Psoas muscle (tissue), 8 donors: Measurements from ENCODE around the gene HSPA12A. TPM values are rescaled to one million over a fixed set of nuclear protein-coding genes. Genes with fewer than 3 reads are reported as not detected.

Experiments
- ATAC-seq, 4 donors: fragments of 200-7000 bp; cut with Tn5 transposase; one replicate each; pipeline ENCODE4 v1.9.1; 2020; ENCODE audit warnings: moderate library complexity in 3 of 4, mild to moderate bottlenecking in 2 of 4
- DNase-seq, 2 donors: peaks; one replicate each; pipeline ENCODE4 v3.0.0-alpha.2; 2020
- H3K27ac ChIP-seq: fragments of 200-600 bp; one replicate; pipeline ENCODE4 v1.8.0; 2022
- H3K27me3 ChIP-seq, 3 donors: fragments of 200-600 bp in 1 of 3; one replicate each; pipeline versions ENCODE4 v1.6.1 to v1.8.0; 2013 to 2022; ENCODE audit warnings: low read length in 2 of 3, mild to moderate bottlenecking in 2 of 3, moderate library complexity in 1 of 3; ENCODE audit not compliant: insufficient read depth in 3 of 3
- H3K36me3 ChIP-seq, 2 donors: fragments of 200-600 bp in 1 of 2; one replicate each; pipeline versions ENCODE4 v1.6.1 to v1.8.0; 2013 to 2022; ENCODE audit warnings: low read depth in 1 of 2, mild to moderate bottlenecking in 1 of 2, moderate library complexity in 1 of 2; ENCODE audit not compliant: insufficient read depth in 1 of 2
- H3K4me1 ChIP-seq: fragments of 200-600 bp; one replicate; pipeline ENCODE4 v1.8.0; 2022
- H3K4me3 ChIP-seq: fragments of 200-600 bp; one replicate; pipeline ENCODE4 v1.8.0; 2022; ENCODE audit warnings: mild to moderate bottlenecking
- H3K9me3 ChIP-seq: fragments of 200-600 bp; one replicate; pipeline ENCODE4 v1.8.0; 2022
- WGBS, 3 donors: extraction: QIAGEN DNeasy Blood & Tissue Kit; methylation state at CpG; one replicate each; pipeline versions ENCODE4 v1.1.6 to v1.1.7; 2013; 5-methylcytosine and 5-hydroxymethylcytosine counted together
- intact Hi-C, 2 donors: fragments of 100-400 bp; cut with DNase I; formaldehyde crosslinking; loops; one replicate each; pipeline versions ENCODE4 v1.11.0 to v1.14.2; 2022
- polyA plus RNA-seq, 3 donors: library from polyadenylated mRNA; stranded (reverse); fragments of 200-250 nt; gene quantifications; one replicate each; pipeline ENCODE4 v1.2.3, GENCODE V29; 2013
- total RNA-seq, 4 donors: library from RNA; stranded (reverse); fragmentation: NEBNext Ultra II Directional in 2 of 4; extraction: Animal tissue kit (Norgen Biotek cat#: 25700) in 2 of 4; gene quantifications; one replicate each; pipeline versions ENCODE4 v1.2.1 to v1.2.4, GENCODE V29; 2021 to 2023
- TF ChIP-seq, protein P1 (sequence below): fragments of 200-600 bp; IDR thresholded peaks from one replicate; pipeline ENCODE4 v1.8.0; 2022; ENCODE audit warnings: antibody characterized with exemption
- donor health status: healthy with polysubstance abuse.
- donor health status: DM: no; HTN: no; CAD: no; lungs with moderate emphysema.
- donor health status: Bipolar disorder and iron deficiency.
- donor health status: healthy.
- donor health status: DM: yes; HTN: yes; CAD: no.
- donor health status: DM: no; HTN: no; CAD: no.
- donor health status: DM: no; HTN: no; CAD: no.
- donor health status: DM: yes; HTN: yes; CAD: no.

HSPA12A gene
- total and polyA plus RNA-seq, 7 donors, result 2.6 to 11.4 (median 7.0) TPM

DNA sequence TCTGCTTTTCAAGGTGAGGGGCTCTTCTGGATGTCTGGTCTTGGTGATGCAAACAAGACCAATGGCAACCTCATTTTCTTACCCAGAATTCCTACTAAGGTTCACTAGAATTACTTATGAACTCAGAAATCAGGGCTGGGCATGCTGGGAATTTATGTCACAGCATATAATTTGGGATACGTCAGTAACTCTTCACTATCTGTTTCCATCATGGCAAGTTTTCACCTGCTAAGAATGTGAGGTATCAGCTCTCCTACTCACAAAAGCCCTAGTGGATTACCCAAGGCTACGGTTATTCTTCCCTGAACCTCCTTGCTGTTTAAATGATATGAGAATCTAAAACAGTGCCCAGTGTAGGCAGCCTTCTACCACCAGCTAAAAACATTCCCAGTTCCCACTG lies 68.5 kb downstream of the HSPA12A start:
- Histone ChIP-seq H3K4me3 (no peak overlapping the region), H3K27ac (no peak overlapping the region), H3K4me1 (no peaks in the 10 kb centered on the region), H3K9me3 (no peaks in the 10 kb centered on the region), H3K27me3 (peaks cover 0 to 8% (median 0%) of the 10 kb centered on the region in 3 donors), H3K36me3 (peaks cover 0 to 41% of the 10 kb centered on the region in 2 donors)
- ATAC-seq, result no peak
- TF ChIP-seq, protein P1, sequence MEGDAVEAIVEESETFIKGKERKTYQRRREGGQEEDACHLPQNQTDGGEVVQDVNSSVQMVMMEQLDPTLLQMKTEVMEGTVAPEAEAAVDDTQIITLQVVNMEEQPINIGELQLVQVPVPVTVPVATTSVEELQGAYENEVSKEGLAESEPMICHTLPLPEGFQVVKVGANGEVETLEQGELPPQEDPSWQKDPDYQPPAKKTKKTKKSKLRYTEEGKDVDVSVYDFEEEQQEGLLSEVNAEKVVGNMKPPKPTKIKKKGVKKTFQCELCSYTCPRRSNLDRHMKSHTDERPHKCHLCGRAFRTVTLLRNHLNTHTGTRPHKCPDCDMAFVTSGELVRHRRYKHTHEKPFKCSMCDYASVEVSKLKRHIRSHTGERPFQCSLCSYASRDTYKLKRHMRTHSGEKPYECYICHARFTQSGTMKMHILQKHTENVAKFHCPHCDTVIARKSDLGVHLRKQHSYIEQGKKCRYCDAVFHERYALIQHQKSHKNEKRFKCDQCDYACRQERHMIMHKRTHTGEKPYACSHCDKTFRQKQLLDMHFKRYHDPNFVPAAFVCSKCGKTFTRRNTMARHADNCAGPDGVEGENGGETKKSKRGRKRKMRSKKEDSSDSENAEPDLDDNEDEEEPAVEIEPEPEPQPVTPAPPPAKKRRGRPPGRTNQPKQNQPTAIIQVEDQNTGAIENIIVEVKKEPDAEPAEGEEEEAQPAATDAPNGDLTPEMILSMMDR, result no peak
- DNase-seq, result no peak
- intact Hi-C loops, result no loop called here
- 73 to 91% (median 79%) methylated on average over 2 of the region's 2 CpGs for WGBS, 3 donors

DNA sequence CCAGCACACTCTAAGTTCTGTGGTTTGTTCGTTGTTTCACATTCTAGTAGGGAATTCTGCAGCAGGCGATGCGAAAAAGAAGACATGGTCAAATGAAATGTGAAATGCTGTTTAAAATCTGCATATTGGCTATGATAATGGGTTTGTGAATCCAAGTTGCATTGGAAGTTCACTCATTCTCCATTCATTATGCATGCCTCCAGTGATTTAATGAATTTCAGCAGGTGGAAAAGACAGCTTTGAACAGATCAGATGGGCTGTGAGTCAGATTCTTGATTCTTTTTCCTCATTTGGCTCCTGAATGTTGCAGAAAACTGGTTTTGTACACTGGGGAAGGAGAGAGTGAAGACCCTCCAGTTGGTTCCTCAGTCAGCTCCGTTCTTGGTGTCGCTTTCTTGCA lies 69.5 kb downstream of the HSPA12A start:
- Histone ChIP-seq H3K9me3 (no peaks in the 10 kb centered on the region), H3K4me1 (no peaks in the 10 kb centered on the region), H3K36me3 (peaks cover 0 to 41% of the 10 kb centered on the region in 2 donors), H3K27me3 (peaks cover 0 to 8% (median 0%) of the 10 kb centered on the region in 3 donors), H3K27ac (no peak overlapping the region), H3K4me3 (no peak overlapping the region)
- WGBS, 3 donors, result 94 to 97% (median 95%) methylated on average over 5 of the region's 5 CpGs
- TF ChIP-seq, protein P1, result no peak
- no peak for ATAC-seq
- intact Hi-C loops, result no loop called here
- no peak for DNase-seq

DNA sequence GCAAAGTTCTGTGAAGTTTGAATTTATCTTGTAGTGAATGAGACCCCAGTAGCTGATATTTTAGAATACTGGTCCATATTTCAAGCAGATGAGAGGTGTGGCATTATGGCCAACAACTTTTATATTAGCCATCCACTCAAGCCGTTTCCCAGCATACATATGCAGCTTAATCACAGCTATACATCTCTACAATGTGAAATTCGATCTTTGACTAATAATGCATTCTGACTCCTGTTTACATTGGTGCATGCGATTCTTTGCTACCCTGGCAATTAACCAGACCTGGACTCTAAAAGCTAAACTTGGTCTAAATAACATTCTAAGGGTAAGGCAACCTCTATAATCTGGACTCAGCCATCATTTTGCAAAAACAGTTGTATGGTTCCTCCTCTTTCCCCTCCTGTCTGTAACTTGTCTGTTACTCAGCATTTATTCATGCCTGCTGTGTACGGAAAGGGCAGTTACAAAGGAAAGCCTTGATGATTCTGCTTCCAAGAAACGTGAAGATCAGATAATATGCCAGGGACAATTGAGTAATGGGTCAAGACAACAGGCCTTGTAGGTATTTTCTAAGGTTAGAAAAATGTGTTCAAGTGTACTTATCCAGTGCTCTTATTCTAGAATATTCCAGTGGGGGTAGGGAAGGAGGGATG lies 71.0 kb downstream of the HSPA12A start:
- no peaks in the 10 kb centered on the region for H3K4me1 ChIP-seq
- TF ChIP-seq, protein P1, result no peak
- intact Hi-C loops, result no loop called here
- 72 to 76% (median 72%) methylated on average over 5 of the region's 5 CpGs for WGBS, 3 donors
- ATAC-seq (no peak), DNase-seq (no peak)
- no peak overlapping the region for H3K27ac ChIP-seq
- no peak overlapping the region for H3K4me3 ChIP-seq
- H3K9me3 ChIP-seq, result no peaks in the 10 kb centered on the region
- H3K27me3 ChIP-seq, result peaks cover 0 to 8% (median 0%) of the 10 kb centered on the region in 3 donors
- peaks cover 0 to 26% of the 10 kb centered on the region in 2 donors for H3K36me3 ChIP-seq

DNA sequence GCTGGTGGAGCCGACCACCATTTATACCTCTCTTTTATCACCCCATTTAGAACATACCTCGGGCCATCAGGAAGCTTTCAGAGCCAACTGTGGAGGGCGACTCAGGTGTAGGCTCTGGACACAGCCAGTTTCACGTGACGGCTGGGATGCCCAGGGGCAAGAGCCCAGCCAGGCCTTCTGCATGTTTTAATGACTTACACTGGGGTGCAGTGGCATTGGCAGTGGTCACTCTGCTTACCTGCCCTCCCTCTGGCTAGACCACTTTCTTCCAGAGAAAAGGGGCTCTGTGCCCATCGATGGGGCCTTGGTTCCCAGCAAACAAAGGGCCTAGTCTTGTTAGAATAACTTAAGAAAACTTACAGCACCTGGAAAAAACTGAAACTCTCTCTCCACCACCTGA lies 71.7 kb downstream of the HSPA12A start:
- TF ChIP-seq, protein P1, result no peak
- Histone ChIP-seq H3K27me3 (peaks cover 0 to 8% (median 0%) of the 10 kb centered on the region in 3 donors), H3K27ac (no peak overlapping the region), H3K9me3 (no peaks in the 10 kb centered on the region), H3K4me1 (no peaks in the 10 kb centered on the region), H3K36me3 (peaks cover 0 to 20% of the 10 kb centered on the region in 2 donors), H3K4me3 (no peak overlapping the region)
- no peak for ATAC-seq
- intact Hi-C loops, result no loop called here
- no peak for DNase-seq
- WGBS, 3 donors, result 86 to 89% (median 88%) methylated on average over 6 of the region's 6 CpGs
